Measurements from ENCODE around the gene MAGEA4. TPM values are rescaled to one million over a fixed set of nuclear protein-coding genes. Genes with fewer than 3 reads are reported as not detected.

MAGEA4 gene
- total RNA-seq (not detected in 2 replicates), polyA plus RNA-seq (not detected in 2 replicates), polyA minus RNA-seq (not detected in 2 replicates)
- not detected for total RNA-seq (2013)

GRCh38 chrX:151912780-151913179 is at the start of gene MAGEA4:
TSS of gene MAGEA4 (plus strand) at chrX:151912889. CDS start at chrX:151923665, 10,776 bp downstream.
- TF ChIP-seq CTCF (IDR thresholded peaks at IDR 0.05): no peak
- no peak for TF ChIP-seq EZH2 (IDR thresholded peaks at IDR 0.05; ENCODE audit: borderline replicate concordance, insufficient read depth, low read depth, low read length, poor library complexity, severe bottlenecking)
- no CpG with 5 or more reads among the region's 11 CpGs for WGBS (ENCODE audit: insufficient coverage)
- H4K20me1 ChIP-seq (ENCODE audit: control insufficient read depth, insufficient read depth, low read length, poor library complexity, severe bottlenecking): no peaks in the 10 kb centered on the region
- H3K9ac ChIP-seq (ENCODE audit: low read length): no peak within 1 kb of the TSS
- no peaks in the 10 kb centered on the region for H3K4me1 Mint-ChIP-seq
- H2AFZ ChIP-seq (ENCODE audit: insufficient read depth, low read depth, low read length, poor library complexity, severe bottlenecking): no peak within 1 kb of the TSS
- no peak within 1 kb of the TSS for H3K4me3 ChIP-seq (ENCODE audit: control extremely low read depth in 1 of 5, extremely low read depth in 1 of 5, insufficient read depth in 1 of 5, low read depth in 2 of 5, low read length in 4 of 5)
- no peak for DNase-seq
- no peaks in the 10 kb centered on the region for H3K27me3 Mint-ChIP-seq
- no peaks in the 10 kb centered on the region for H3K27me3 ChIP-seq (replicated peaks in 1 of 4; ENCODE audit: control extremely low read depth in 1 of 4, control insufficient read depth in 3 of 4, insufficient read depth in 4 of 4, low read length in 3 of 4)
- H3K27ac Mint-ChIP-seq: no peak within 1 kb of the TSS
- H3K9me3 Mint-ChIP-seq (ENCODE audit: insufficient read depth): no peaks in the 10 kb centered on the region
- no peak for ATAC-seq (ENCODE audit: low read depth)
- no peaks in the 10 kb centered on the region for H3K4me1 ChIP-seq (ENCODE audit: control insufficient read depth in 2 of 2, insufficient read depth in 2 of 2, low read length in 2 of 2)
- no peak within 1 kb of the TSS for H3K4me3 Mint-ChIP-seq
- H3K4me2 ChIP-seq (replicated peaks; ENCODE audit: low read depth, low read length, poor library complexity, severe bottlenecking): no peak within 1 kb of the TSS
- no peaks in the 10 kb centered on the region for H3K36me3 ChIP-seq (replicated peaks in 1 of 2; ENCODE audit: control extremely low read depth in 1 of 2, control insufficient read depth in 1 of 2, extremely low read depth in 1 of 2, insufficient read depth in 2 of 2, low read length in 1 of 2)
- H3K9me3 ChIP-seq (ENCODE audit: control extremely low read depth in 1 of 3, control insufficient read depth in 2 of 3, insufficient read depth in 1 of 3, low read length in 2 of 3): no peaks in the 10 kb centered on the region
- ChIA-PET CTCF (no interaction called here), POLR2A (no interaction called here)
- H3K27ac ChIP-seq (ENCODE audit: low read length in 2 of 2): no peak within 1 kb of the TSS
- no peaks in the 10 kb centered on the region for H3K79me2 ChIP-seq (ENCODE audit: control insufficient read depth, insufficient read depth, low read length)
- intact Hi-C loops (cut with micrococcal nuclease): no loop called here

- Histone ChIP-seq H3K36me3 (replicated peaks in 1 of 2; ENCODE audit: control extremely low read depth in 1 of 2, control insufficient read depth in 1 of 2, extremely low read depth in 1 of 2, insufficient read depth in 2 of 2, low read length in 1 of 2) (no peaks in the 10 kb centered on the region), H3K4me2 (replicated peaks; ENCODE audit: low read depth, low read length, poor library complexity, severe bottlenecking) (no peak overlapping the region), H3K79me2 (ENCODE audit: control insufficient read depth, insufficient read depth, low read length) (no peaks in the 10 kb centered on the region), H3K27me3 (replicated peaks in 1 of 4; ENCODE audit: control extremely low read depth in 1 of 4, control insufficient read depth in 3 of 4, insufficient read depth in 4 of 4, low read length in 3 of 4) (no peaks in the 10 kb centered on the region), H4K20me1 (ENCODE audit: control insufficient read depth, insufficient read depth, low read length, poor library complexity, severe bottlenecking) (no peaks in the 10 kb centered on the region), H3K4me3 (ENCODE audit: control extremely low read depth in 1 of 5, extremely low read depth in 1 of 5, insufficient read depth in 1 of 5, low read depth in 2 of 5, low read length in 4 of 5) (no peak overlapping the region), H3K9ac (ENCODE audit: low read length) (no peak overlapping the region), H3K4me1 (ENCODE audit: control insufficient read depth in 2 of 2, insufficient read depth in 2 of 2, low read length in 2 of 2) (no peaks in the 10 kb centered on the region), H3K9me3 (ENCODE audit: control extremely low read depth in 1 of 3, control insufficient read depth in 2 of 3, insufficient read depth in 1 of 3, low read length in 2 of 3) (no peaks in the 10 kb centered on the region), H2AFZ (ENCODE audit: insufficient read depth, low read depth, low read length, poor library complexity, severe bottlenecking) (no peak overlapping the region), H3K27ac (ENCODE audit: low read length in 2 of 2) (no peak overlapping the region)
- ChIA-PET POLR2A (no interaction called here), CTCF (no interaction called here)
- Mint-ChIP-seq H3K4me3 (no peak overlapping the region), H3K27ac (no peak overlapping the region), H3K4me1 (no peaks in the 10 kb centered on the region), H3K9me3 (ENCODE audit: insufficient read depth) (peaks cover 2% of the 10 kb centered on the region), H3K27me3 (no peaks in the 10 kb centered on the region)
- ATAC-seq (ENCODE audit: low read depth): no peak
- intact Hi-C loops (cut with micrococcal nuclease): no loop called here
- no peak for TF ChIP-seq CTCF (IDR thresholded peaks at IDR 0.05)
- no peak for TF ChIP-seq EZH2 (IDR thresholded peaks at IDR 0.05; ENCODE audit: borderline replicate concordance, insufficient read depth, low read depth, low read length, poor library complexity, severe bottlenecking)
- no peak for DNase-seq
- WGBS (ENCODE audit: insufficient coverage): no CpG with 5 or more reads among the region's 1 CpG
These were observed 42.1 kb upstream of the MAGEA4 start for GRCh38 chrX:151870602-151871001.
